Hindlimb muscle (tissue), 1 donor: ENCODE measurements around the gene SYNE2. TPM values are rescaled to one million over a fixed set of nuclear protein-coding genes. Genes with fewer than 3 reads are reported as not detected.

Source experiments
- DNase-seq: peaks from one replicate; pipeline ENCODE4 v3.0.0-alpha.2; 2013
- polyA plus RNA-seq: library from polyadenylated mRNA; unstranded; fragments of 120-200 nt; gene quantifications from one replicate; pipeline ENCODE4 v1.2.1, GENCODE V29; 2013; ENCODE audit not compliant: insufficient read length

The SYNE2 gene
- polyA plus RNA-seq, 1 donor, result 75.3 TPM

- no peak for DNase-seq
These were observed 57.2 kb downstream of the SYNE2 start for GRCh38 chr14:63909984-63910383.

GRCh38 chr14:63910583-63911363 lies 58.0 kb downstream of the SYNE2 start:
- no peak for DNase-seq

GRCh38 chr14:63911404-63911803 lies 58.6 kb downstream of the SYNE2 start:
- DNase-seq, result no peak

GRCh38 chr14:63912286-63912685 lies 59.5 kb downstream of the SYNE2 start:
- DNase-seq, result no peak

GRCh38 chr14:63918411-63918810 lies 65.6 kb downstream of the SYNE2 start:
- DNase-seq, result no peak

- no peak for DNase-seq
These were observed 70.1 kb downstream of the SYNE2 start for GRCh38 chr14:63922696-63923421.

GRCh38 chr14:63923422-63923752 lies 70.6 kb downstream of the SYNE2 start:
- no peak for DNase-seq

- no peak for DNase-seq
These were observed 71.6 kb downstream of the SYNE2 start for GRCh38 chr14:63924375-63924774.

GRCh38 chr14:63926641-63927040 lies 73.8 kb downstream of the SYNE2 start:
- no peak for DNase-seq

- no peak for DNase-seq
These were observed 76.0 kb downstream of the SYNE2 start for GRCh38 chr14:63928744-63929174.

GRCh38 chr14:63933110-63933509 lies 80.3 kb downstream of the SYNE2 start:
- DNase-seq, result no peak

- no peak for DNase-seq
These were observed 80.9 kb downstream of the SYNE2 start for GRCh38 chr14:63933711-63934110.

GRCh38 chr14:63938198-63939005 lies 85.6 kb downstream of the SYNE2 start:
- DNase-seq, result no peak

- DNase-seq, result no peak
These were observed 86.1 kb downstream of the SYNE2 start for GRCh38 chr14:63939006-63939270.

- DNase-seq, result no peak
These were observed 87.6 kb downstream of the SYNE2 start for GRCh38 chr14:63940387-63940786.

- no peak for DNase-seq
These were observed 88.2 kb downstream of the SYNE2 start for GRCh38 chr14:63941023-63941422.

GRCh38 chr14:63949696-63950095 lies 96.9 kb downstream of the SYNE2 start:
- no peak for DNase-seq

GRCh38 chr14:63951021-63951420 lies 98.2 kb downstream of the SYNE2 start:
- no peak for DNase-seq

- DNase-seq, result no peak
These were observed 98.6 kb downstream of the SYNE2 start for GRCh38 chr14:63951429-63951828.

GRCh38 chr14:63952053-63952932 lies 99.5 kb downstream of the SYNE2 start:
- DNase-seq, result no peak

- DNase-seq, result no peak
These were observed 100.2 kb downstream of the SYNE2 start for GRCh38 chr14:63952933-63953437.

- DNase-seq, result no peak
These were observed 103.5 kb downstream of the SYNE2 start for GRCh38 chr14:63956326-63956725.
